Small intestine (tissue), 7 donors: ENCODE measurements around the gene ATP6V1B1. TPM values are rescaled to one million over a fixed set of nuclear protein-coding genes. Genes with fewer than 3 reads are reported as not detected.

ENCODE experiments used
- DNase-seq, 2 donors: peaks; one replicate each; pipeline versions ENCODE4 v3.0.0 to v3.0.0-alpha.2; 2013
- FAIRE-seq: peaks from 2 replicates; lab custom pipeline; 2012; peaks lifted over from hg19 to GRCh38; lab: Jason Lieb, UNC
- H3K27ac ChIP-seq, 3 donors: one replicate each; pipeline ENCODE4 v1.5.1; 2013; ENCODE audit warnings: low read length in 2 of 3, mild to moderate bottlenecking in 2 of 3, control low read depth in 1 of 3, inconsistent platforms in 1 of 3, low read depth in 1 of 3, moderate library complexity in 1 of 3
- H3K27me3 ChIP-seq, 3 donors: one replicate each; pipeline ENCODE4 v1.6.1; 2013; ENCODE audit warnings: low read length in 3 of 3, inconsistent platforms in 1 of 3; ENCODE audit not compliant: control insufficient read depth in 3 of 3, insufficient read depth in 3 of 3
- H3K36me3 ChIP-seq, 3 donors: one replicate each; pipeline ENCODE4 v1.6.1; 2013; ENCODE audit warnings: low read length in 3 of 3, inconsistent platforms in 1 of 3, low read depth in 1 of 3, mild to moderate bottlenecking in 1 of 3, moderate library complexity in 1 of 3; ENCODE audit not compliant: control insufficient read depth in 3 of 3, insufficient read depth in 2 of 3
- H3K4me1 ChIP-seq, 3 donors: one replicate each; pipeline ENCODE4 v1.6.1; 2013; ENCODE audit warnings: low read length in 2 of 3, inconsistent platforms in 1 of 3, low read depth in 1 of 3, mild to moderate bottlenecking in 1 of 3, moderate library complexity in 1 of 3; ENCODE audit not compliant: control insufficient read depth in 3 of 3, insufficient read depth in 2 of 3
- H3K4me3 ChIP-seq, 3 donors: one replicate each; pipeline ENCODE4 v1.5.1; 2013; ENCODE audit warnings: low read length in 3 of 3, control low read depth in 1 of 3, inconsistent platforms in 1 of 3, low read depth in 1 of 3, mild to moderate bottlenecking in 1 of 3, moderate library complexity in 1 of 3
- H3K9me3 ChIP-seq, 2 donors: one replicate each; pipeline ENCODE4 v1.6.1; 2013; ENCODE audit warnings: low read depth in 1 of 2, low read length in 1 of 2; ENCODE audit not compliant: control insufficient read depth in 2 of 2, insufficient read depth in 1 of 2
- WGBS, 3 donors: extraction: QIAGEN DNeasy Blood & Tissue Kit; methylation state at CpG; one replicate each; pipeline ENCODE4 v1.1.7; 2013; 5-methylcytosine and 5-hydroxymethylcytosine counted together
- polyA plus RNA-seq, 4 donors: library from polyadenylated mRNA; stranded (reverse) in 3 of 4; unstranded in 1 of 4; fragments of 200-250 nt in 3 of 4; fragments of 120-200 nt in 1 of 4; gene quantifications; one replicate each; pipeline versions ENCODE4 v1.2.1 to v1.2.3, GENCODE V29; 2013
- donor health status: healthy with polysubstance abuse.
- donor health status: control.
- donor health status: control.
- donor health status: Bipolar disorder and iron deficiency.
- donor health status: healthy.

The ATP6V1B1 gene
- polyA plus RNA-seq, 4 donors = 0.21 to 2.5 TPM; not detected in 2

- H3K9me3 ChIP-seq = no peaks in the 10 kb centered on the region
- WGBS, 3 donors = 7 to 18% (median 9%) methylated on average over 33 to 35 of the region's 35 CpGs
- no peaks in the 10 kb centered on the region for H3K36me3 ChIP-seq
- DNase-seq (no peak), FAIRE-seq (no peak)
- H3K4me3 ChIP-seq = no peak overlapping the region
- H3K27ac ChIP-seq = no peak overlapping the region
- peaks cover 31 to 96% (median 54%) of the 10 kb centered on the region in 3 donors for H3K27me3 ChIP-seq
- H3K4me1 ChIP-seq = peaks cover 0 to 11% (median 0%) of the 10 kb centered on the region in 3 donors
Observed at GRCh38 chr2:70897203-70897976, 38.3 kb upstream of the ATP6V1B1 start.

- Histone ChIP-seq H3K4me1 (peaks cover 0 to 11% (median 0%) of the 10 kb centered on the region in 3 donors), H3K27me3 (peaks cover 31 to 98% (median 56%) of the 10 kb centered on the region in 3 donors), H3K36me3 (no peaks in the 10 kb centered on the region), H3K27ac (no peak overlapping the region), H3K9me3 (no peaks in the 10 kb centered on the region), H3K4me3 (no peak overlapping the region)
- FAIRE-seq (no peak), DNase-seq (no peak)
- 4 to 7% (median 5%) methylated on average over 5 of the region's 5 CpGs for WGBS, 3 donors
Observed at GRCh38 chr2:70897977-70898226, 37.8 kb upstream of the ATP6V1B1 start.

- Histone ChIP-seq H3K9me3 (no peaks in the 10 kb centered on the region), H3K4me3 (no peak overlapping the region), H3K36me3 (no peaks in the 10 kb centered on the region), H3K27ac (no peak overlapping the region), H3K4me1 (peaks cover 0 to 11% (median 0%) of the 10 kb centered on the region in 3 donors), H3K27me3 (peaks cover 31 to 98% (median 62%) of the 10 kb centered on the region in 3 donors)
- FAIRE-seq (no peak), DNase-seq (no peak)
- 10 to 15% (median 12%) methylated on average over 15 to 16 of the region's 16 CpGs for WGBS, 3 donors
Observed at GRCh38 chr2:70898363-70899240, 37.1 kb upstream of the ATP6V1B1 start.

GRCh38 chr2:70901227-70902066 is 34.3 kb upstream of the ATP6V1B1 start:
- 6 to 9% (median 8%) methylated on average over 59 to 79 of the region's 79 CpGs for WGBS, 3 donors
- no peaks in the 10 kb centered on the region for H3K36me3 ChIP-seq
- H3K9me3 ChIP-seq = no peaks in the 10 kb centered on the region
- DNase-seq (peak in 1 of 2 donors; percentile 41), FAIRE-seq (no peak)
- peaks cover 0 to 11% (median 0%) of the 10 kb centered on the region in 3 donors for H3K4me1 ChIP-seq
- no peak overlapping the region for H3K27ac ChIP-seq
- peaks cover 31 to 98% (median 74%) of the 10 kb centered on the region in 3 donors for H3K27me3 ChIP-seq
- peak overlapping the region in 2 of 3 donors; percentile 15 to 30 for H3K4me3 ChIP-seq

- Histone ChIP-seq H3K4me1 (peaks cover 0 to 11% (median 1%) of the 10 kb centered on the region in 3 donors), H3K9me3 (no peaks in the 10 kb centered on the region), H3K27me3 (peaks cover 26 to 98% (median 74%) of the 10 kb centered on the region in 3 donors), H3K27ac (no peak overlapping the region), H3K36me3 (no peaks in the 10 kb centered on the region), H3K4me3 (no peak overlapping the region)
- DNase-seq (no peak), FAIRE-seq (no peak)
- 35 to 67% (median 52%) methylated on average over 5 of the region's 5 CpGs for WGBS, 3 donors
Observed at GRCh38 chr2:70902067-70902442, 33.6 kb upstream of the ATP6V1B1 start.

- no peak overlapping the region for H3K4me3 ChIP-seq
- H3K36me3 ChIP-seq = no peaks in the 10 kb centered on the region
- no peak overlapping the region for H3K27ac ChIP-seq
- no peak for FAIRE-seq
- no peaks in the 10 kb centered on the region for H3K9me3 ChIP-seq
- H3K4me1 ChIP-seq = peaks cover 0 to 16% (median 5%) of the 10 kb centered on the region in 3 donors
- no peak for DNase-seq
- WGBS, 3 donors = 84 to 88% (median 88%) methylated on average over 2 of the region's 2 CpGs
- H3K27me3 ChIP-seq = peaks cover 28 to 98% (median 73%) of the 10 kb centered on the region in 3 donors
Observed at GRCh38 chr2:70902579-70902978, 33.1 kb upstream of the ATP6V1B1 start.

GRCh38 chr2:70903171-70903570 is 32.5 kb upstream of the ATP6V1B1 start:
- FAIRE-seq = no peak
- no peak overlapping the region for H3K27ac ChIP-seq
- no peaks in the 10 kb centered on the region for H3K36me3 ChIP-seq
- H3K4me1 ChIP-seq = peaks cover 0 to 18% (median 7%) of the 10 kb centered on the region in 3 donors
- no peak for DNase-seq
- H3K27me3 ChIP-seq = peaks cover 28 to 98% (median 69%) of the 10 kb centered on the region in 3 donors
- H3K4me3 ChIP-seq = no peak overlapping the region
- H3K9me3 ChIP-seq = no peaks in the 10 kb centered on the region
